ENCODE measurements around the gene NEURL1B. TPM values are rescaled to one million over a fixed set of nuclear protein-coding genes. Genes with fewer than 3 reads are reported as not detected.

The NEURL1B gene
- total RNA-seq, 4 donors from 2014 or later = 8.7 to 18.8 (median 15.1) TPM

GRCh38 chr5:172644711-172645110 lies 3.6 kb downstream of the NEURL1B start:
- intact Hi-C loops (cut with DNase I; ENCODE audit: low total_unique reads) = no loop called here
- TF ChIP-seq, protein P1, sequence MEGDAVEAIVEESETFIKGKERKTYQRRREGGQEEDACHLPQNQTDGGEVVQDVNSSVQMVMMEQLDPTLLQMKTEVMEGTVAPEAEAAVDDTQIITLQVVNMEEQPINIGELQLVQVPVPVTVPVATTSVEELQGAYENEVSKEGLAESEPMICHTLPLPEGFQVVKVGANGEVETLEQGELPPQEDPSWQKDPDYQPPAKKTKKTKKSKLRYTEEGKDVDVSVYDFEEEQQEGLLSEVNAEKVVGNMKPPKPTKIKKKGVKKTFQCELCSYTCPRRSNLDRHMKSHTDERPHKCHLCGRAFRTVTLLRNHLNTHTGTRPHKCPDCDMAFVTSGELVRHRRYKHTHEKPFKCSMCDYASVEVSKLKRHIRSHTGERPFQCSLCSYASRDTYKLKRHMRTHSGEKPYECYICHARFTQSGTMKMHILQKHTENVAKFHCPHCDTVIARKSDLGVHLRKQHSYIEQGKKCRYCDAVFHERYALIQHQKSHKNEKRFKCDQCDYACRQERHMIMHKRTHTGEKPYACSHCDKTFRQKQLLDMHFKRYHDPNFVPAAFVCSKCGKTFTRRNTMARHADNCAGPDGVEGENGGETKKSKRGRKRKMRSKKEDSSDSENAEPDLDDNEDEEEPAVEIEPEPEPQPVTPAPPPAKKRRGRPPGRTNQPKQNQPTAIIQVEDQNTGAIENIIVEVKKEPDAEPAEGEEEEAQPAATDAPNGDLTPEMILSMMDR (IDR thresholded peaks at IDR 0.05 in 4 of 5, conservative IDR thresholded peaks at IDR 0.05 in 1 of 5) = no peak
- TF ChIP-seq POLR2A (IDR thresholded peaks at IDR 0.05) = no peak
- H3K4me3 ChIP-seq = peak overlapping the region in 2 of 4 donors; percentile 39 to 74
- no peaks in the 10 kb centered on the region for H3K36me3 ChIP-seq
- peak overlapping the region; percentile 48 to 87 (median 76) for H3K27ac ChIP-seq
- peaks cover 0 to 6% (median 0%) of the 10 kb centered on the region in 3 donors for H3K27me3 ChIP-seq
- H3K4me1 ChIP-seq = peaks cover 13 to 22% of the 10 kb centered on the region in 2 donors
- ATAC-seq (no peak), DNase-seq (no peak)
- in situ Hi-C loops (cut with MboI; ENCODE audit: low sequenced_read_pairs in 4 of 4) = loop anchor here in 1 of 4 donors (5.0 kb wide), 1 partner anchor 48 kb away; no protein-coding TSS in a partner anchor
- no peaks in the 10 kb centered on the region for H3K9me3 ChIP-seq

- no peaks in the 10 kb centered on the region for H3K9me3 ChIP-seq
- H3K4me1 ChIP-seq = peaks cover 13 to 20% of the 10 kb centered on the region in 2 donors
- ATAC-seq (no peak), DNase-seq (no peak)
- in situ Hi-C loops (cut with MboI; ENCODE audit: low sequenced_read_pairs in 4 of 4) (loop anchor here in 1 of 4 donors (5.0 kb wide), 1 partner anchor 47 kb away; no protein-coding TSS in a partner anchor), intact Hi-C loops (cut with DNase I; ENCODE audit: low total_unique reads) (no loop called here)
- H3K4me3 ChIP-seq = peak overlapping the region in 2 of 4 donors; percentile 39 to 74
- H3K36me3 ChIP-seq = no peaks in the 10 kb centered on the region
- TF ChIP-seq POLR2A (IDR thresholded peaks at IDR 0.05) = no peak
- TF ChIP-seq, protein P1 (IDR thresholded peaks at IDR 0.05 in 4 of 5, conservative IDR thresholded peaks at IDR 0.05 in 1 of 5) = no peak
- peaks cover 0 to 6% (median 0%) of the 10 kb centered on the region in 3 donors for H3K27me3 ChIP-seq
- peak overlapping the region; percentile 48 to 87 (median 76) for H3K27ac ChIP-seq
Measured at GRCh38 chr5:172645271-172646055, 4.4 kb downstream of the NEURL1B start.

DNA sequence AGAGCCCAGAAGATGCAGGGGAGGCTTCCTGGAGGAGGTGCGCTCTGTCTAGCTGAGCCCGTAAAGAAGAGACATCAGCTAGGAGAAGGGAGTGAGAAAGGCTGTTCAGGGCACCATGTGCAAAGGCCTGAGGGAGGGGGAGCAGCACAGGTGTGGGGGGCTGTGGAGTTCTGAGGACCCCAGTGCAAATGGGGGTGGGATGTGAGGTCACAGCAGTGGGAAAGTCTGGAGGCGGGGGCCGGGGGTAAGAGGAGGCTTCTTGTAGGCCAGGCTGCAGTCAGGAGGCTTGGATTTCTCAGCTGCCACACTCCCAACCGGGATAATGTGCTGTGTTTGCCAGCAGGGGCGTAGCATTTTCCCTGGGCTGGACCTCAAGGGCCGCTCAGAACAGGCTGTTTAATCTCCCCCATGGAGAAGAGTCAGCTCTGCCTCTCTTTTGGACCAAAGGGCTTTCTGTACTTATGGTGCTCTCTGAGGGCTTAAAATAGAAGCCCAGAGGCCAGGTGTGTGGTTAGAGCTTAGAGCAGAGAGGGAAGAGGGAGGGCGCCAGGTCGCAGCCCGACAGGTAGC lies 5.7 kb downstream of the NEURL1B start:
- in situ Hi-C loops (cut with MboI; ENCODE audit: low sequenced_read_pairs in 4 of 4) (loop anchor here in 1 of 4 donors (5.0 kb wide), 1 partner anchor 46 kb away; no protein-coding TSS in a partner anchor), intact Hi-C loops (cut with DNase I; ENCODE audit: low total_unique reads) (no loop called here)
- H3K4me3 ChIP-seq = peak overlapping the region in 2 of 4 donors; percentile 13 to 19
- no peaks in the 10 kb centered on the region for H3K36me3 ChIP-seq
- TF ChIP-seq, protein P1 (IDR thresholded peaks at IDR 0.05 in 4 of 5, conservative IDR thresholded peaks at IDR 0.05 in 1 of 5) = no peak
- TF ChIP-seq POLR2A (IDR thresholded peaks at IDR 0.05) = no peak
- H3K9me3 ChIP-seq = no peaks in the 10 kb centered on the region
- ATAC-seq = no peak
- H3K4me1 ChIP-seq = peaks cover 13 to 17% of the 10 kb centered on the region in 2 donors
- peaks cover 0 to under 1% (median 0%) of the 10 kb centered on the region in 3 donors for H3K27me3 ChIP-seq
- peak overlapping the region; percentile 48 to 87 (median 76) for H3K27ac ChIP-seq
- DNase-seq = no peak

DNA sequence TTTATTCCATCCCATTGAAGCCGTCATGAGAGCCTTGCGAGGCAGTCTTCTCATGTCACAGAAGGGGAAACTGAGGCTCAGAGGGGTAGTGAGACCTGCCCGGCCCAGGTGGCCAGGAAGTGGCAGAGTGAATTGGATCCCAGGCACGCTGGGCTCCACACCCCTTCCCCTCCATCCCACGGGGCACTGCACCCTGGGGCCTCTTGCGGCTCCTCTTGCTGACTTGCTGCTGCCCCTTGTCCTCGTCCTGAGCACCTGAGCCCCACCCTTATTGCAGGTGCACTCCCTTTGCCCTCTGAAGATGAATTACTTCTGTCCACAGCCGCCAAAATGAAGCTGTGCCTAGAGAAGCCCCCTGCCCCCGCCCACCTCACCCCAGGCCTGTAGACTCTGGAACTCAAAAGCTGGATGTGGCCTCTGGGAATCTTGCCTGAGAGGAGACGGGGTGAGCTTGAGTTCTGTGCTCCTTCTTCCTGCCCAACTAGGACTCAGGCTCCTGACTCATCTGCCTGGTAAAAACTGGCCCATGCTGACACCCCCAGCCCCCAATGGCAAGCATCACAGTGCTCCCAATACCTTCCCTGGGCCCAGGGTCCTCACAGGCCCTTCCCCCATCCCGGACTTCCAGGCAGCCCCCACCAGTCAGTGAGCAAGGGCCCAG lies 6.4 kb downstream of the NEURL1B start:
- H3K9me3 ChIP-seq = no peaks in the 10 kb centered on the region
- no peak for TF ChIP-seq POLR2A (IDR thresholded peaks at IDR 0.05)
- TF ChIP-seq, protein P1 (IDR thresholded peaks at IDR 0.05 in 4 of 5, conservative IDR thresholded peaks at IDR 0.05 in 1 of 5) = no peak
- peaks cover 13 to 17% of the 10 kb centered on the region in 2 donors for H3K4me1 ChIP-seq
- in situ Hi-C loops (cut with MboI; ENCODE audit: low sequenced_read_pairs in 4 of 4) (loop anchor here in 1 of 4 donors (5.0 kb wide), 1 partner anchor 45 kb away; no protein-coding TSS in a partner anchor), intact Hi-C loops (cut with DNase I; ENCODE audit: low total_unique reads) (no loop called here)
- no peaks in the 10 kb centered on the region for H3K27me3 ChIP-seq
- ATAC-seq (no peak), DNase-seq (no peak)
- no peaks in the 10 kb centered on the region for H3K36me3 ChIP-seq
- H3K4me3 ChIP-seq = no peak overlapping the region
- peak overlapping the region; percentile 48 to 87 (median 76) for H3K27ac ChIP-seq

Data from gastrocnemius medialis (tissue), 4 donors.